GM10248 (cell line): ENCODE data around the gene SGTB.

Experiments used
- CTCF ChIA-PET: fragments of 300-600 bp; sonication (Branson Sonifier 250); formaldehyde crosslinking; extraction: SDS; loops from one replicate; lab custom pipeline; 2021; ENCODE audit warnings: antibody characterized with exemption; lab: Yijun Ruan, JAX
- POLR2A ChIA-PET: fragments of 350-650 bp; sonication (Branson Sonifier 250); formaldehyde crosslinking; extraction: SDS; loops from one replicate; lab custom pipeline; 2020; ENCODE audit warnings: antibody characterized with exemption; lab: Yijun Ruan, JAX
- DNase-seq: peaks from one replicate; pipeline ENCODE4 v3.0.0; 2012; ENCODE audit errors: extremely low spot score
- TF ChIP-seq, protein P1 (sequence below): IDR thresholded peaks from 2 replicates; pipeline ENCODE4 v1.5.1; 2012; ENCODE audit warnings: mild to moderate bottlenecking, low read depth; ENCODE audit errors: extremely low read depth, missing control alignments, control extremely low read depth

SGTB gene

DNA sequence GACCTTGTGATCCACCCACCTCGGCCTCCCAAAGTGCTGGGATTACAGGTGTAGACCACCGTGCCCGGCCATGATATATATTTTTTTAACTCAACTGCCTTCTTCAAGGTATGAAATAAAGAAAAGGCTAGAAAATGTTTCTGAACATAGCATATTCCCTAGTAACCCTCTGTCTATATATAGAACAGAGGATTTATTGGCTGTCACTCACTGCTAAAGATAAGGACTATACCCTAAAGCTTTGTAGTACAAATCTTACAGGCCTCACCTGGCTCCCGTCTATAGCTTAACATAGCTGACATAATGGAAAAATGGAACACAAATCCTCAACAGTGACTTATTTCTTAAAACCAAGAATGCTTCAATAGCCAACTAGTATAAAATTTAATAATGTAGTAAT lies 14.2 kb downstream of the SGTB start:
- ChIA-PET POLR2A (no interaction called here), CTCF (interaction anchor here (1.1 to 1.9 kb wide), 2 partner anchors 11 to 19 kb away, joined by 3 to 5 read pairs; no protein-coding TSS in a partner anchor)
- no peak for DNase-seq
- TF ChIP-seq, protein P1, sequence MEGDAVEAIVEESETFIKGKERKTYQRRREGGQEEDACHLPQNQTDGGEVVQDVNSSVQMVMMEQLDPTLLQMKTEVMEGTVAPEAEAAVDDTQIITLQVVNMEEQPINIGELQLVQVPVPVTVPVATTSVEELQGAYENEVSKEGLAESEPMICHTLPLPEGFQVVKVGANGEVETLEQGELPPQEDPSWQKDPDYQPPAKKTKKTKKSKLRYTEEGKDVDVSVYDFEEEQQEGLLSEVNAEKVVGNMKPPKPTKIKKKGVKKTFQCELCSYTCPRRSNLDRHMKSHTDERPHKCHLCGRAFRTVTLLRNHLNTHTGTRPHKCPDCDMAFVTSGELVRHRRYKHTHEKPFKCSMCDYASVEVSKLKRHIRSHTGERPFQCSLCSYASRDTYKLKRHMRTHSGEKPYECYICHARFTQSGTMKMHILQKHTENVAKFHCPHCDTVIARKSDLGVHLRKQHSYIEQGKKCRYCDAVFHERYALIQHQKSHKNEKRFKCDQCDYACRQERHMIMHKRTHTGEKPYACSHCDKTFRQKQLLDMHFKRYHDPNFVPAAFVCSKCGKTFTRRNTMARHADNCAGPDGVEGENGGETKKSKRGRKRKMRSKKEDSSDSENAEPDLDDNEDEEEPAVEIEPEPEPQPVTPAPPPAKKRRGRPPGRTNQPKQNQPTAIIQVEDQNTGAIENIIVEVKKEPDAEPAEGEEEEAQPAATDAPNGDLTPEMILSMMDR: no peak

GRCh38 chr5:65704621-65705239 lies 17.2 kb downstream of the SGTB start:
- DNase-seq: no peak
- TF ChIP-seq, protein P1: no peak
- CTCF ChIA-PET: interaction anchor here (1.3 to 2.4 kb wide), 2 partner anchors 8 to 14 kb away, joined by 3 to 5 read pairs; no protein-coding TSS in a partner anchor
- POLR2A ChIA-PET: no interaction called here

GRCh38 chr5:65702036-65702435 lies 19.9 kb downstream of the SGTB start:
- TF ChIP-seq, protein P1: no peak
- CTCF ChIA-PET: no interaction called here
- POLR2A ChIA-PET: no interaction called here
- DNase-seq: no peak

- CTCF ChIA-PET: no interaction called here
- POLR2A ChIA-PET: no interaction called here
- TF ChIP-seq, protein P1: no peak
- no peak for DNase-seq
Measured at GRCh38 chr5:65699338-65699737, 22.6 kb downstream of the SGTB start.

- TF ChIP-seq, protein P1: no peak
- POLR2A ChIA-PET: no interaction called here
- CTCF ChIA-PET: interaction anchor here (0.9 to 2.6 kb wide), 2 partner anchors 10 to 24 kb away, joined by 5 to 6 read pairs; no protein-coding TSS in a partner anchor
- no peak for DNase-seq
Measured at GRCh38 chr5:65696892-65697291, 25.0 kb downstream of the SGTB start.

DNA sequence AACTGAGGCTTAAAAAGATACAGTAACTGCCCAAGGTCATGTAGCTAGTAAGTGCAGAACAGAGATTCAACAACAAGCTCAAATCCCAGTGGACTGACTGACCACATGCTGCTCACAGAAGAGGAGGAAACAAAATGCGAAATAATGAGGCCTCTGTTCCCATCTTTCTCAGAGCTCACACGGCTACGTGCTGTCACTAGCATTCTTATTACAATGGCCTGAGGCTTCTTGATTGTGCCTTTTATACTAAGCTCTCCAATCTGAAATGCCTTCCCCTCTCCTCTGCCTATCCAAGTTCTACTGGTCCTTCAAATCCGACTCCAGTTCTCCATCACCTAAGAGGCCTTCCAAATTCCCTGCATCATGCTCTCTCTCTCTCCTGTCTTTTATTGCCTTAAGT lies 26.0 kb downstream of the SGTB start:
- TF ChIP-seq, protein P1: no peak
- CTCF ChIA-PET: interaction anchor here (1.0 to 2.6 kb wide), 4 partner anchors 9 to 27 kb away, joined by 3 to 6 read pairs (median 3); no protein-coding TSS in a partner anchor
- POLR2A ChIA-PET: no interaction called here
- DNase-seq: no peak
